ENCODE measurements around the gene GLRX2.

GRCh38 chr1:193083365-193084088, 21.7 kb downstream of the GLRX2 start:
- no peak for TF ChIP-seq EP300 (IDR thresholded peaks at IDR 0.05)
- no peak for TF ChIP-seq CTCF (IDR thresholded peaks at IDR 0.05)
- TF ChIP-seq POLR2A (IDR thresholded peaks at IDR 0.05), result no peak

Data from ovary (tissue), 3 donors.